Activated CD8-positive, alpha-beta memory T cell treated with anti-CD3 and anti-CD28 coated beads, Interleukin-2, amount 50 U/mL, for 4 hours (primary cell): ENCODE results near the gene HOXB4.

Source experiments
- DNase-seq: peaks from one replicate; pipeline ENCODE4 v3.0.0-alpha.2; 2020

Gene HOXB4

DNA sequence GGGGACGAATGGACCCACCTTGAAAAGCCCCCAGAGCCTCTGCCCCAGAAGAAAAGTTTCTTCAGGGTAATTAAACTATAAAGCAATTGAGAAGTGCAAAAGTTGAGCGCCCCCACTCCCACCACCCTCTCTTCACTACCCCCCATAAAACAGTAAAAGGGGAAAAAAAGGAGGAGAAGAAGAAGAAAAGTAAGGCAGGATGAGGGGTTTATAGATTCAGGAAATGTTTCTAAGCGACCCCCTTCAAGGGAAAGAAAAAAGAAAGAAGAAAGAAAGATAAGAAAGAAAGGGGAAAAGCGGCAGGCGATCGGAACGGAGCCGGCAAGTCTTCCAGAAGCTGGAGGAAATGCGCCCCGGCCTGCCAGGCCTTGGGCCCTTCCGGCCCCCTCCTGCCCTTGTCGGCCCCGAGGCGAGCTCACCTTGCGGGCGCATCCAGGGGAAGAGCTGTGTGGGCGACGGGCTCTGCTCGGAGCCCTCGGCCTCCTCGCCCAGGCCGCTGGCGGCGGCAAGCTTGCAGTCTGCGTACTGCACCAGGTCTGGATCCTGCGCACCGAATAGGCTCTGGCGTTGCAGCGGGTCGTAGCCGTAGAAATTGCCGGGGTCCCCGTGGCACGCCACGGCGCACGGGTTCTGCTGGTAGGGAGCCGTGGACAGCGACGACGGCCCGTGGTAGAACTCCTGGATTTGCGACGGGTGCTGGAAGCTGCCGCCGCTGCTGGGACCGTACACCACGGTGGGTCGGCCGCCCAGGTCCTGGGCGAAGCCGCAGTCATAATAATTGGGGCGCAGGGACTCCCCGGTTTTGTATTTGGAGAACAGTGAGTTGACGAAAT is 35.9 kb upstream of the HOXB4 start:
- DNase-seq = no peak

DNA sequence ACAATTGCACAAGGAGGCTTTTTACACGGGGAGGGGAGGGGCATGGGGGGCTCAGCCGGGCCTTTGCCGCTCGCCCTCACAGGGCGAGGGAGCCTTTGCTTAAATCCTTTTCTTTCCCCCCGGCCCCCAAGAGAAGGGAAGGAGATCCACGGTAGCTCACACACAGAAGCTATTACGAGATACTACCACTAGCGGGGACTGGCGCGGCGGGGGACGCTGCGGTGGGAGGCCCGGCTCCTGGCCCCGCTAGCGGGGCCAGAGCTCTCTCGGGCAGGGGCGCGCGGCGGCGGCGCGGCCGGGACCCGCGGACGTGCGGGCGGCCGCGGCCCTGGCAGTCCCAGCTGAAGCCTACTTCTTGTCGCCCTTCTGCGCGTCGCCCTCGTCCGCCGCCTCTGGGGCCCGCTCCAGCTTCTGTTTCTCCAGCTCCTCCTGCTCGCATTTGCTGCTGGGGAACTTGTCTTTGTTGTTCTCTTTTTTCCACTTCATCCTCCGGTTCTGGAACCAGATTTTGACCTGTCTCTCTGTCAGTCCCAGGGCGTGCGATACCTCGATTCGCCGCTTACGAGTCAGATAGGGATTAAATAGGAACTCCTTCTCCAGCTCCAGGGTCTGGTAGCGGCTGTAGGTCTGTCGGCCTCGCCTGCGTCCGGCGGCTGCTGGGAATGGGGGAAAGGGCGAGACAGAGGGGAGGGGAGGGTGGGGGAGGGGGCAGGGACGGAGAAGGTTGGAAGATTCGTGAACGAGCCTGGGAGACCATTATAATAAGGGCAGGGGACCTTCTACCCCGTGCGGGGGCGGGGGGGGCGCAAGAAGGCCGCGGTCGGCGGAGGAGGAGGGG is 34.9 kb upstream of the HOXB4 start:
- DNase-seq = peak; percentile 55

DNA sequence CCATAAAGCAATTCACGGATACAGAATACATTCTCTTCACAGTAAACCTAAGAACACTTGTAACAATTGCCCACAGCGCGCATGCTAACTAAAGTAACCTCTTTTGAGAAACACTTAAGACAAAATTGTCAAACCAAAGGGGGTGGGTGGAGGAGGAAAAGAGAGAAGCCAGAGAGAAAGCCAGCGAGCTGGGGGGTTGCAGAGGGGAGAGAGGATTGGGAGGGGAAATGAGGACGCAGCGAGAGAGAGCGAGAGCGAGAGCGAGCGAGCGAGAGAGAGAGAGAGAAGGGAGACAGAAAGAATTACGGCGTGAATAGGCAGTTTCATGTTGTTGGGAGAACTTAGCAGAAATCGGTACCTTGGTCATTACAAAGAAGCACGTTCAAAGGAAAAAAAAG is 34.3 kb upstream of the HOXB4 start:
- DNase-seq = no peak

DNA sequence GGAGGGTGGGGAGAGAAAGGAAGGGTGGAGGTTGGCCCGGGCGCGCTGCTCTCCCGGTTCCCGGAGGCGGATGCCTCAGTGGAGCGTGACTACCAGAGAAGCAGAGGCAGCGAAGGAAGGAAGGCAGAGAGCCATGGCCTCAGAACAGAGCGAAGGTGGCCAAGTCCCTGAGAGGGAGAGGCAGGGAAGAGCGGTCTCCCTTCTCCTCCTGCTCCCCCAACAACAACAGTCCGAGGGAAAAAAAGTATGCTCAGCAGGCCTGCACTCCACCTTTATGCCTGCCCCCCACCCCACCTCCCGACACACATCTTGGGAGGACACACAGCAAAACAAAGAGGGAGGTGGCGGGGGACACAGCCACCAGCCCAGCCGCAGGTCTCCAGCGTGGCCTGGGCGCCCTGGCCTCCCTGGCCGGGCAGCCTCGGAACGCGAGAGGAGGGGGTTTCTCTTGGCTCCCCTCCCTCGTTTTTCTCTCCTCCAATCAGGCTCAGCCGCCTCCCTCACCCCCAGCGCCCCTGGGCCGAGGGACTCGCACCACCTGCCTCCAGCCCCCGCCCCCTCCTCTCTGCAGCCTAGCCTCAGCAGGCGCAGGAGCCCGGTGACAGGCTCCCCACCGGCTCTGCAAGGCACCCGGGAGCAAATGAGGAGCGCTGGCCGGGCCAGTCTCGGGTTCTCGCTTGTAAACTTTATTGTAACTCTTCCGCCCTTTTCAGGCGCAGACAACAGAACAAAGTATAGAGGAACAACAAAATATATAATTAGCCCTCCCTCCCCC is 33.7 kb upstream of the HOXB4 start:
- no peak for DNase-seq

DNA sequence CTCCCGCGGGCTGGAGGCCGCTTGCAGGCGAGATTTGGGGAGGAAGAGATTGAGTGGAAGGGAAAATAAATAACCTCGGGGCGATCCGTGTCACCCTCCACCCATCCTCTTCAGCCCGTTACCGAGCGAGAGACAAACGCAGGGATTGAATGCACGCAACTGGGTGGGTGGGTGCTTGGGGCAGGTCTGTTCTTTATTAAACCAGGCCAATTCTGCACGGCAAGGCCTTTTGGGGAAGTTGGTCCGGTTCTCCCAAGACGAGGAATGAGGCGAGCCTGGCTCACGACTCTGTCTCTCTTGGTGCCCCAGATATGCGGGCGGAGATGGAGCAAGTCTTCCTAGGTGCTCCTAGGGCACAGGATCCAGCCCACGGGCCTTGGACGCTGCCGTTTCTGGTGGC is 33.1 kb upstream of the HOXB4 start:
- DNase-seq = no peak

DNA sequence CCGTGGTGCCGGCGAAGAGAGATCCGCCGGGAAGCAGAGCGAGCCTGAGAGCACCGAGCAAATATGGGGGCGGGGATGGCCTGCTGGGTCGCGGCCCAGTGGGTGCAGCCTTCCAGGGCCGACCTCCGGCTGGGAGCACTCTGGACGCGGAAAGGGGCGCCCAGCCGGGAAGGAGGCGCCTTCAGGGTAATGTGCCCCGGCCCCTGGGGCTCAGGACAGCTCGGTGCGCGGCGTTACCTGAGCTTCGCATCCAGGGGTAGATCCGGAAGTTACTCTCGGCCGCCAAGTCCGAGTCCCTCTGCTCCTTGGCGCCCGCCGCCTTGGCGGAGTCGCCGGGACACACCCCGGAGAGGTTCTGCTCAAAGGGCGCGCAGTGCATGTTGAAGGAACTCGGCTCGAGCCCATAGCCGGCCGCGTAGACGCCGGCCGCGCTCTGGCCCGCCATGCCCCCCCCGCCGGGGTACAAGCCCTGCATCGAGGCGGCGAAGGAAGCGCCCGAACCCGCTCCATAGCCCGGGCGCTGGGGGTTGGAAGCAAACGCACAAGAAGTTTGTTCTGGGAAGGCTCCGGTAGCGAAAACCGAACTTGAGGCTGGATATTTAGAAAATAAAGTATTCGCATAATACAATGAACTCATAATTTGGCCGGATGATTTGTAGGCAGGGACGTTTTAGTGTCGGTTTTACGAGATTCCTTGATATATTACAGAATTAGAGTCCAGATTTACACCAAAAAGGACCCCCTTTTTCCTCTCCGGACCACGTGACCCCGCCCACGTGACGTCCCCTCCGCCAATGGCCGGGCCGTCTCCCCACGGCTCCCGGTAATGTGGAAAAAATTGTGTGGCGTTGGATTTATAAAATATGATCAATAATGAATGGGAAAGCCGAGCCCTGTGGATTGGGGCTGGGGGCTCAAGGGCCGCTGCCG is 32.4 kb upstream of the HOXB4 start, which contains the start of gene HOXB7:
HOXB7 (minus strand) TSS at position 736 of the 930 bp plus-strand sequence; CDS start at position 637, 99 bp downstream.
- DNase-seq = peak; percentile 68

DNA sequence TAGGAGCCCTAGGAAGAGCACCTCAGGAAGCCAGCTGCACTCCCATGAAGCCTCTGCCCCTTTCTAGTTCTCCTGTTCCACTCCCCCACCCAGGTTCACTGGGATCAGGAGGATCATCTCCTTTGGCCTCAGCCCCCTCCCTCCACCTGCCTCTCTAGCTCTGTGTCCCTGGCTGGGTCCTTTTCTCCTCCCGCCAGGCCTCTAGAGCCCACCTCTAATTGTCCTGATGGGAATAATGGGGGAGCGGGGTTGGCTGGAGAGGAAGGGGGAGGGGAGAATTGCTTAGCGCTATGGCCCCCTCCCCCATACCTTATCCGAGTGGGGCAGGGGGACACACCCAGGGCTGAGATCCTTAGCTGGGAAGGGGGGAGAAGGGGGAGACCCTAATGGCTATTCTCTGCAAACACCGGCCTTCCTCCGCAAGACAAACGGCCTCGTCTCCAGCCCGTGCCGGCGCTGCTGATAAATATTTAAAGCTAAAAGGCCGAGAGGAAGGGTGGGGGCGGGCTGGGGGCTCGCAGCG is 31.7 kb upstream of the HOXB4 start:
- no peak for DNase-seq

DNA sequence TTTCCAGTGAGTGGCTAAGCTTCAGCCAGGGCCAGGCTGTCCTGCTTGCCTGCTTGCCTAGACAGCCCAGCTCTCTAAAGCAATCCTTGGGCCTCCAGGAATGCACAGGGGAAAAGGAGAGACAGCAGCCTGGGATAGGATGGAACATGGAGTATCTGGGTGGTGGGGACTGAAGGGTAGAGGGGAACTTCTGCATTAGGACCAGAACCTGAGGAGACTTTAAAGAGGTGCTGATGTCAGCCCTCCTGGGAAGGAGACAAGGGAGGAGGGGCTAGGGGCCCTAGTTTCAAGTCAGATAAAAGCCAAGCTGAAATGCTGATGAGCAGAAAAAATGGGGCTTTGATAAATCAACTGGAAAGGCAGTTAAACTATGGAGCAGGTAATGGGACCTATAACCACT is 30.9 kb upstream of the HOXB4 start:
- DNase-seq = no peak

DNA sequence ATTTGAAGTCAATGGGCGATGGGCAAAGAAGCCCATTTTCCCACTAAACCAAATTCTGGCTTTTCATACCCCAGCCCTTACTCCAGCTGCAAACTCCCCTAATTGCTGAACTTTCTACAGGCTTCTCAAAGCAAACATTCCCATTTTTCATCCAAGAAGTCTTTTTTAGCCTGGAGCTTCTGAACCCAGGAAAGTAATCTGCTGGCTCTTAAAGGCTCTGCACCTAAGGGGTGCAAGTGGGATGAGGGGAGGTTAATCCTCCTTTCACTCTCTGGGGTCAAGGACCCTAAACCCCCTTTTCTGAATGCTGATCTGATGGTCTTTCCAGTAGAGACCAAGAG is 30.3 kb upstream of the HOXB4 start:
- no peak for DNase-seq

DNA sequence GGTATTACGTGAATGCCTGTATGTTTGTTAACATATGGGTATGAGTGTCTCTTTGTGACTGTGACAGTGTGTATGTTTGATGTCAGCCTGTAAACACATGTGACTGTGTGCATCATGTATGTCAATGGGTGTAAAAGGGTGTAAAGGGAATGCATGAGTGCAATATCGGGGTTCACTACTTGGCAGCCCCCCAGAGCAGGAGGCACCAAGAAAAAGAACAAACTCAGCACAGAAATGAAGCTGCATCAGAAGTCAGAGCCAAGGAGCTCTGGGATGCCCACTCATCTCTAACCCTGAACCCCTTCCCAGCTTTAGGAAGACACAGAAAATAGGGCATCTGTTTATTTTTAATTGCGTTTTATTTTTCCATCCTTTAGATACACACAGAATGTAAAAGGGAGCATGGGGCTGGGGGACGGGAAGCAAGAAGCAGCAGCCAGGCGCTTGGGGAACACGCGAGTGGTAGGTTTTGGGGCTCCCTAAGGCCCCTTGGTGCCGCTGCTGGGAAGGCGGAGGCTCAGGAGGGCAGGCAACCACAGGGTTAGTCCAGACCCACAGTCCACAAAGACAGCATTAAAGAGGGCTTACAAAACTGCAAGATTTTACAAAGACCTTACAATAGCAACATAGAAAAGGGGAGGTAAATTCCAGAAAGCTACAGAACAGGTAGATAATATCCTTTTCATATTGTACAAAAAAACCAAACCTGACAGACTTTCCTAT is 28.9 kb upstream of the HOXB4 start:
- DNase-seq = no peak

DNA sequence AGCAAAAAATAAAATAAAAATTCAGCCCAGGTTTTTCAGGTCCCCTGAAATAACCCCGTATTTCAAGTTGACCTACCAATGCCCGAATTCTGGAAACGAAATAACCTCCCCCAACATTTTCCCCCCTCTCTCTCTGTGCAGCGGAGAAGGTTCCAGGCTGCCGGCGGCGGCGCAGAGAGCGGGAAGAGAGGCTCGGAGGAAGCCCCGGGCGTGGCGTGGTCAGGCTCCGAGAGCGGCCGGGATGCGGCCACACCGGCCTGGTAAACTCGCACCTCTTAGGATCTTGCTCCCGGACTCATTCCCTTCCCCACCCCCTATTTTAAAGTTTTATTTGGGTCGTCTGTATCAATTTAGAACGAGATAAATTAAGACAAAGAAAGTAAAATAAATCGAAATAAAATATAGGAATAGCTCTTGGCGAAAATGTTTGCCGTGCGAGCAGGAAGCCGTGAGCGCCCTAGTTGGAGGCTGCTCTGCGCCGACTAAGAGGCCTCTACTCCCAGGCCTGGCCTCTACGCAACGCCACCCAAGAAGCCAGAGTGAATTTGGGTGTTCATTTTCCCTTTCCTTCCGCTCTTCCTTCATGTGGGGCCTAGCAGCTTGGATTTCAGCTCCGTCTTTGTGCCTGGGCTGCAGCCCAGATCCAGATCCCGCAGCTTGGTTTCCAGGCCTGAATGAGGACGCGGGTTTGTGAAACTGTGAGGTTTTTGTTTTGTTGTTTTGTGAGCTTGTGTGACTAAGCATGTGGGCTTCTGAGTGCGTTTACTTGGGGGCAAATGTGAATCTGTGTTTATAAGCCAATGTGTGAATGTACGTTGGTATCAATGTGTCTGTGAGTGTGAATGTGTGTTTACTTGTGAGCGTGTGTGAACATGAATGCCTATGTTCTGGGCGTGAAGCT is 28.1 kb upstream of the HOXB4 start:
- no peak for DNase-seq

DNA sequence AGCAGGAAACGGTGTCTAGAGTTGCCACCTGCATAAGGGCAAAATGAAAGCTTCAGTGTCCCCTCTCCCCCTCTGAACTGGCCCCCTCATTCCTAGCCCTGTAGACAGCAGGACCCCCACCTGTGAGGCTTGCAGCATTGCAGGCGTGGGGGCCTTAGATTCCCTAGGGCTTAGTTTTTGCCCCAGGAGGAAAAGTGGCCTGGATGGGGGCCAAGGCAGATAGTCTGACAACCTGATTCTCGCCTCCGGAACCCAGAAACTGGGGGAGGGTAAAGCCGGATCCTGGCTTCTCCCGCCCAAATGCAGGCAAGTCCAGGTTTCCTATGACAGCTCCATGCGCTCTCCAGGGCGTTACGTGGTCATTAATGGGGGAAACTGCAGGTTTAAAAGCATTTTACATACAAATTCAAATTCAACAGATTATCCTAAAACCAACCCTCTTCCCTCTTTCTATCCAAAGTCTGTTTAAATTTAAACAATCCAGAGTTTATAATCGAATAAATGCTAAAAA is 27.3 kb upstream of the HOXB4 start:
- DNase-seq = no peak

DNA sequence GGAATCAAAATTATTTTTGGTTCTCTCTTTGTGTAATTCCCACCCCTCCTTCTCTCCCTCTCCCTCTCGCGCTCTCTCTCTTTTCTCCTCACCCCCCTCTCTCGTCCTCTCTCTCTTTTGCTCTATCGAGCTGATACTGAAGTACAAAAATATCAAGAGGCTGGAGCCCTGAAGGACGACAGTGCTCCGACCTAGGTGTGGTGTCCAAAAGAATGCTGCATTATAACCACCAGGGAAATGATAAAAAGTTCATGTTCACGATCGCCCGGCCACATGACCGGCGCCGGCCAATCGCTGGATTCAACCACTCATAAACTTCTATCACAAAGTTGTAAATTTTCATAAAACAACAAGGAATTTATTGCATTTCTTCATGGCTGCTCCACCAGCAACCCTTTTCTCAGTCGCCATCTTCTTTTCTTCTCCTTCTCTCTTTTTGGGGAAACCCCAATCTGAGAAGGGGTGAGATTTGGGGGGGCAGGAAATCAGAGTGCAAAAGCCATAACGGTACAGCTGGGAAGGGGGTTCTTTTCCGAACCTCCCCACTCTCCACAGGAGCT is 26.7 kb upstream of the HOXB4 start, which contains the start of gene HOXB6:
HOXB6 (minus strand) TSS at position 217 of the 560 bp plus-strand sequence. CDS start 6,836 bp downstream, outside the sequence.
- DNase-seq = no peak

DNA sequence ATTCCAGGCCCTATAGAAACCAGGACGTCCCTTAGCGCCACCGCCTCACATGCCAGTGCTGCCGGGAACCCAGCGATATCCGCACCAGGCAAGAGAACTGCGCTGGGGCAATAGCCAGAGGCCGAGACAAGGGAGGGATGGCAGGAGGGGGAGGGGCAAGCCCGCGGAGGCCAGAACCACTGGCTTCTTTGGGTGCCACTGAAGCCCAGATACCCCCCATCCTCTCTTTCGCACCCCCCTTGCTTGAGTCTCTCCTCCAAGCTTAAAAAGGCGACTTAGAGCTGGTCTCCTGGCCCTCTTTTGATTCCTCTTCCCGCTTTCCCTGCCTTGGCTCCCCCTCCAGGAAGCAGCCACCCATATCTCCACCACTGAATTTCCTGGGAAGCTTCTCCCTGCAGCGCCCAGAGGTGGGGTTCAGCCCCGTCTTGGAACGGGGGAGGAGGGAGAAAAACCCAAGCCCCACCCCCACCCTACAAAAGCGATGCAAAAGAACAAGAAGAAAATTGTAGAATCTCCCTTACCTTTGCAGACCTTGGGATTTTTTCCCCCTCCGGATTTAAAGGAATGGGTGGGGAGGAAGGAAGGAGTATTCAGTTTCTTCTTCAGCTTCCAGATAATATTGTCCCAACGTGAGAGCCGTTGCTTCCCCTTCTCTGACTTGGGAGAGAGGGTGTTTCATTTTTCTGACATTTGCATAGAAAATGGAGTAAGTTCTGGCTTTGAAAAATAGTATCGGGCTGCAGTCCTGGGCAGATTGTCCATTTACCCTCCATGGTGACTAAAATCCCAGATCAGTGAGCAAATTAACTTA is 26.0 kb upstream of the HOXB4 start:
- no peak for DNase-seq

DNA sequence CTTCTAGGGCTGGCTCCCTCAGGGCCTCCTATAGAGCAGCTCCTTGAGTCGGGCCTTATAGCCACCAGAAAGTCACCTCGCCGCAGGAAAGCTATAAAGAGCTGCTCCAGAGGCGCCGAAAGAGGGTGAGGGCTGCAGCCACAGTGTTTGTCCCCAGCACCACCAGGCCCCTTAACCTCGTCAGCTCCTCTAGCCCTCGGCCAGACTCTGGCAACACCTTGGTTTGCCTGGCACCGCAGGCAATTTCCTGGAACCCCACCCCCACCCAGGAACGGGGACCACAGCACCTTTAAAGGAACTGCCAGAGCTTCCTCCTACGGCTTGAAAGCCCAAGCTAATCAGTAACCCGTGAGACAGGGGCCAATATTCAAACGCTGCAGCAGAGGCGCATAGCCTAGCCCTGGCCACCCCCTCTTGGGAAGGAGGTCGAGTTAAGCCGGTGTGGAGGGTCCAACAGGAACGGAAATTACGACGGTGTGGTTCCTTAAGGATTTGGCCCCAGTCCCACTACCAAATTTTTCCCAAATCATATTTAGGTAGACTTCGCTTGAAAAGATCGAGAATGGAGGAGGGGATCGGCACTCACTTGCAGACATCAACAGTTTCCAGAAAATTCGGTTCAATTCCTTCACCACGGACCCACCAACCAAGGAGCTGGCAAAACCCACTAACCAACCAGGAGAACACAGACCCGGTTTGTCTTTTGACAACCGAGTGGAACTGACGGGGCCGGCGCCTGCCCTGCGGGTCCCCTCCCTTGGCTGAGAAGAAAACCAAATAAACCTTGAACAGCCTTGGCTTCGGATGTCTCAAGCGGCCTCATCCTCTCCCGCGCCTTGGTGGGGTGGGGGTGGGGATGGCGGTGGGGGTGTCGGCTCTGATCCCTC is 23.6 kb upstream of the HOXB4 start:
- DNase-seq = no peak

DNA sequence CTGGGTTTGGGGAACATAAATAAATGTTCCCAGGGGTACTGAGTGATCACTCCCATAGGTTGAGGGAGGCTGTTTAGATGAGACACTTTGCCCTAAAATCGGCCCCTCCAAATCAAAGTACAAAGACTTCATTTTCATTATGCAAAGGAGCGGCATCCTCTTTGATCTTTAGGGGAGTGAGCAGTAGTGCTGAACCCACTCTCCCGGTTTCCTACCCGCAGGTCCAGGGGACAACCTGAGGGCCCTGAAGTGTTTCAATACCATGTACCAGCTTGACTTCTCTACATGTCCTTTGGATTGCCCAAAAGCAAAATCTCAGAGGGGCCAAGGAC is 23.0 kb upstream of the HOXB4 start:
- DNase-seq = no peak

DNA sequence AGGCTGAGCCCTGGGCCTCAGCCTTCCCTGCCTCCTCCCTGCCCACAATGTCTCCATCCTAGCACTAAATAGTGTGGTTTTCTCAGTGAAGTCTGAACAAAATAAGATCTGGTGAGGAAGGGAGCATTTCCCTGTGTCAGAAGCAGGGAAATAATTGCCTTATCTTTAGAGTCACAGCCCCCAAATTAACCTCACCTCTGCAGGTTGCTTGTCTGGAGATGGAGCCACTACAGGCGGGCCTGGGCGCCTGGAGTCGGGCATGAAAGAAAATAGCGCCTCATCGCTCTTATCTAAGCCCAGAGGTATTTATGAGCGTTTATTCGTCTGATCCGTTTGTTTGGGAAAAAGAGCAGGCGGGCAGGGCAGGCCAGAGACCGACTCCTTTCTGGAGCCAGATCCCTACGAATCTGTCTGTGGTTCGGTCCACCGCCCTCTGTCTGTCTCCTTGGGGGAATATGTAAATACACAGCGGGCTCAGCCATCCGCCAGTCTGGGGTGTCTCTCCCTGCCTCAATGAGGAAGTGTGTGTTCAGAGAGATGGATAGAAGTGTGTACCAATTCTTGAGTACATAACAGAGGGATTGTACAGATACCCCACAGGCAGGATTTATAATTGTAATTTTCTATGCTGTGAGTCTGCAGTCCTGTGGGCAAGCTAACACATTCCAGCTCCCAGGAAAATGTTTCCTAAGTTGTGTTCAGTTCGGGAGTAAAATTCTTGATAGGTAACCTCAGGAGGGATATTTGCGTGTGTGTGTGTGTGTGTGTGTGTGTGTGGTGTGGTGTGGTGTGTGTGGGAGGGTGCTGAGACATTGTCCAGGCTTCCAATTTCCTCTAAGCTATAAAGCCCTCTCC is 22.3 kb upstream of the HOXB4 start:
- DNase-seq = no peak
